ENCODE results near the gene CAMK2G.
"Not testable (repeated sequence)": the region's sequence is repeated elsewhere in the genome, so short reads cannot be mapped to it uniquely, and the experiment has no call there.

CAMK2G gene

DNA sequence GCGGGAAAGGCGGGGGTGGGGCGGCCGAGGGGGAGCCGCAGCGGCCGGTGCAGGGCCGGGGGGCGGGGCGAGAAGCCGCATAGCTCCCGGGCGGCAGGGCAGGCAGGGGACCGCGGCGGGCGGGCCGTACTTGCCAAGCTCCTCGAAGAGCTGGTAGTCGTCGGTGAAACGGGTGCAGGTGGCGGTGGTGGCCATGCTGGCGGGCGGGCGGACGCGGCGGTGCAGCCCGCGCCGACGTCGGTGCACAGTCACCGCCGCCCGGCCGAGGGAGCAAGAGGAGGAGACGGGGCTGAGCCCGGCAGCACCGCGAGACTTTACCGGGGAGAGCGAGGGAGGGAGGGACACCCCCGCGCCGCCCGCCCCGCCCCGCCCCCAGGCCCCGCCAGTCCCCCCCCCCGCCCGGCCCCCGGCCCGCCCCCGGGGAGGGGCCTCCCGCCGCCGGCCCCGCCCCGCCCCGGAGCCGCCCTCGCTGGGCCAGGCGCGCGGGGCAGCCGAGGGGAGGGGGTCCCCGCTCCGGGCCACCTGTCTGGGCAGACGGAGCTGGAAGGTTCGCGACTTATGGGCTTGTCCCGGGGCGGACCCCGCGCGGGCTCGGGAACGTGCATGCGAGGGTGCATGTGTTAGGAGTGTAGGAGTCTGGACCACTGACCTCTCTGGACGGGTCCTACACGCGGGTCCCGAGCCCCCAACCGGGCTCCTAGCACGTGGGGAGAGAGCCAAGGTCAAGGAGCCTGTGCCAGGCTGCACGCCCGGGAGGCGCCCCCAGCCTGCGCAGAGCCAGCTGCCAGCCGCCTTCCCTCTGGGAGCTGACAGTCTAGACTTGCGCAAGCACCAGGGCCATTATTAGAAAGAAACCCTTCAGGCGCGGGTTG, at the start of gene CAMK2G:
TSS of gene CAMK2G (minus strand) at position 289 of the 872 bp plus-strand sequence. CDS start at position 195, 94 bp downstream.
- DNase-seq (ENCODE audit: low read depth) = no peak

DNA sequence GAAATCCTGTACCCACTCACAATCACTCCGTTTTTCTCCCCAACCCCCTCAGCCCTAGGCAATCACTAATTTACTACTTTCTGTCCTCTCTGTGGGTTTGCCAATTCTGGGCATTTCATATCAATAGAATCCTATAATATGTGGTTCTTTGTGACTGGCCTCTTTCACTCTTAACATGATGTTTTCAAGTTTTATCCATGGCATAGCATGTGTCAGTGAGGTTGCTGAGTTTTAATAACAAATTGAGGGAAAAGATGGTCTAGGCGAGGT, 48.4 kb upstream of the CAMK2G start:
- no peak for DNase-seq (ENCODE audit: low read depth)

DNA sequence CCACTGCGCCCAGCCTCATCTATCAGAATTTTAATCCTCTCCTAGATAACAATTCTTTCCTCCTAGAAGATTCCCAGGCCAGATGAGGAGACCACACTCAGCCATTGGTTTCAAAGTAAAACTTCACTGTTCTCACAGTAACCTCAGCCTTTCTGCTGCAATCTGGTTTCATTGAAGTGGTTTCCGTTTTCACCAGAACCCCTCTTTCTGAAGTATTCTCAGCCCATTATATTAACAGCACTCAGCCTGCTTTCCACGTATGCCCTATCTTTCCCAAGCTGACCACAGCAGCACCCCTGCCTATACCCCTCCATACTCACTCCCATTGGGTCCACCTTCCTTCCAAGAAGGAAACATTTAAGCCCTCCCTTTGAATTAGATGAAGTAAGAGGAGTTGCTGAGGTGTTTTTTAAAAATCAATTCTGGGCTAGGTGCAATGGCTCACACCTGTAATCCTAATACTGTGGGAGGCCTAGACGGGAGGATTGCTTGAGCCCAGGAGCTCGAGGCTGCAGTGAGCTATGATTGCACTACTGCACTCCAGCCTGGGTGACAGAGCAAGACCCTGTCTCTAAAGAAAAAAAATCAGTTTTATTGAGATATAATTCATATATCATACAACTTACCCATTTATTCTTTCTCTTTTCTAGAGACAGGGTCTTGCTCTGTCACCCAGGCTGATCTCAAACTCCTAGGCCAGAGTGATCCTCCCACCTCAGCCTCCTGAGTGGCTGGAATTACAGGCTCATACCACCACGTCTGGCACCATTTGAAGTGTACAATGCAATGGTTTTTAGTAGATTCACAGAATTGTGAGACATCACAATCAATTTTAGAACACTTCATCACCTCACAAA, 47.9 kb upstream of the CAMK2G start:
- DNase-seq (ENCODE audit: low read depth) = no peak

DNA sequence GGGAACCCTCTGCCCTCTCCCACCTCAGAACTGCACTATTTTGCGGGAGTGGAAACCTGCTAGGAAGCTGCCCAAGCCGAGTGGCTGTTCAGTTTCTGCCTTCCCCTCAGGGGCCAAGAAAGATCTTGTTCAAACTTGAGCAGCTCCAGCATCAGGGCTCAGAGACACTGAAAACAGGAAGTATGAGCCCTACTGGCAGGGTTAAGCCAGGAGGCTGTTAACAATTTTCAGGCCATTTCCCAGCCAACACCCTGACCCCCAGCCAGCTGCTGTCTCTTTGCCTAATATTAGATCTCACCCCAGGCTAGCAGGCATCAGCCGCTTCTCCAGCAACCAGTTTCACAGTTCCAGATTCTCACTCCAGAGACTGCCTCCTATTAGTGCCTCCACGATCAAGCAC, 45.7 kb upstream of the CAMK2G start:
- no peak for DNase-seq (ENCODE audit: low read depth)

DNA sequence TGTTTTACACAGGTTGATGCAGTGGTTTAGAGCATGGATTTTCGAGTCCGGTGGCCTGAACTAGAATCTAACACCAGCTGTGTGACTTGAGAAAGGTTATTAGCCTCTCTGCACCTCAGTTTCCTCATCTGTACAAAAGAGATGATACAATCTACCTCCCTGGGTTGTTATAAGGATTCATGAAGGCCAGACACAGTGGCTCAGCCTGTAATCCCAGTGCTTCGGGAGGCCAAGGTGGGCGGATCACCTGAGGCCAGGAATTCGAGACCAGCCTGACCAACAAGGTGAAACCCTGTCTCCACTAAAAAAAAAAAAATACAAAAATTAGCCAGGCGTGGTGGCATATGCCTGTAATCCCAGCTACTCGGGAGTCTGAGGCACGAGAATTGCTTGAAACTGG, 45.1 kb upstream of the CAMK2G start:
- DNase-seq (ENCODE audit: low read depth) = not testable (repeated sequence)

DNA sequence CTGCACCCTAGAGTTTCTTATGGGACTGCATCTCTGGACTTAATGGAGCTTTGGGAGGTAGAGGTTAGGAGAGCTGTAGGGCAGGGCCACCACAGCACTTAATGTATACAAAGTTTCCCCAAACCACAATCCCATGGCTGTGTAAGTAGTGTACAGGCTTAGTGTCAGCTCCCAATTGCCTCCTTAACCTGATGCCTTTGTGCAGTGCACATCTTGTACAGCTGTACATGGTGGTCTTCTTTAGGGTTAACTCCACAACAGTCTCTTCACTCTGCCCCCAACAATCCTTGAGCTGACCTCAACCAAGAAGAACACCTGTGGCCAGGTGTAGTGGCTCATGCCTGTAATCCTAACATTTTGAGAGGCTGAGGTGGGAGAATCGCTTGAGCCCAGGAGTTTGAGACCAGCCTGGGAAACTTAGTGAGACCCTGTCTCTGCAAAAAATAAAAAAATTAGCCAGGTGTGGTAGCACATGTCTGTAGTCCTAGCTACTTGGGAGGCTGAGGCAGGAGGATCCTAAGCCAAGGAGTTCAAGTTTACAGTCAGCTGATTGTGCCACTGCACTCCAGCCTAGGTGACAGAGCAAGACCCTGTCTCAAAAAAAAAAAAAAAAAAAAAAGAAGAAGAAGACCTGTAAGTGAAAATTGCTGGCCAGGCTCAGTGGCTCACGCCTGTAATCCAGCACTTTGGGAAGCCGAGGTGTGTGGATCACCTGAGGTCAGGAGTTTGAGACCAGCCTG, 43.4 kb upstream of the CAMK2G start:
- DNase-seq (ENCODE audit: low read depth) = no peak

- no peak for DNase-seq (ENCODE audit: low read depth)
Measured at GRCh38 chr10:73916761-73917470, 42.6 kb upstream of the CAMK2G start.

GRCh38 chr10:73915206-73915851, 41.0 kb upstream of the CAMK2G start:
- DNase-seq (ENCODE audit: low read depth) = no peak

DNA sequence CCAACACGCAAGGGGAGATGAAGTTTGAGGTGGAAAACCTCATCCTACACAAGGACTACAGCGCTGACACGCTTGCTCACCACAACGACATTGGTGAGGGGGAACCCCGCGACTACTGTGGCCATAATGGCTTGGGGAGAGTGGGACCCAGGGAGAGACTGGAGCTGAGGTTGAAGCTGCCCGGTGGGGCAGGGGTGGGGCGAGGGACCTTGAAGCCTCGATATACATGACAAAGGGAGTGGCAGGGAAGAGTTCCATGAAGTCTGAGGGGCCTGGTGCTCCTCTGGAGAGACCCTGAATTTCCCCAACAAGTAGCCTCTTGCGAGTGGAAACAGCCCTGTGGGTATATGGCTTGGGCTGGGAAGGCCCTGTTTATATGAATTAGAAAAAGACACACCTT, 39.7 kb upstream of the CAMK2G start:
- DNase-seq (ENCODE audit: low read depth) = no peak

- no peak for DNase-seq (ENCODE audit: low read depth)
Measured at GRCh38 chr10:73911553-73912004, 37.2 kb upstream of the CAMK2G start.

DNA sequence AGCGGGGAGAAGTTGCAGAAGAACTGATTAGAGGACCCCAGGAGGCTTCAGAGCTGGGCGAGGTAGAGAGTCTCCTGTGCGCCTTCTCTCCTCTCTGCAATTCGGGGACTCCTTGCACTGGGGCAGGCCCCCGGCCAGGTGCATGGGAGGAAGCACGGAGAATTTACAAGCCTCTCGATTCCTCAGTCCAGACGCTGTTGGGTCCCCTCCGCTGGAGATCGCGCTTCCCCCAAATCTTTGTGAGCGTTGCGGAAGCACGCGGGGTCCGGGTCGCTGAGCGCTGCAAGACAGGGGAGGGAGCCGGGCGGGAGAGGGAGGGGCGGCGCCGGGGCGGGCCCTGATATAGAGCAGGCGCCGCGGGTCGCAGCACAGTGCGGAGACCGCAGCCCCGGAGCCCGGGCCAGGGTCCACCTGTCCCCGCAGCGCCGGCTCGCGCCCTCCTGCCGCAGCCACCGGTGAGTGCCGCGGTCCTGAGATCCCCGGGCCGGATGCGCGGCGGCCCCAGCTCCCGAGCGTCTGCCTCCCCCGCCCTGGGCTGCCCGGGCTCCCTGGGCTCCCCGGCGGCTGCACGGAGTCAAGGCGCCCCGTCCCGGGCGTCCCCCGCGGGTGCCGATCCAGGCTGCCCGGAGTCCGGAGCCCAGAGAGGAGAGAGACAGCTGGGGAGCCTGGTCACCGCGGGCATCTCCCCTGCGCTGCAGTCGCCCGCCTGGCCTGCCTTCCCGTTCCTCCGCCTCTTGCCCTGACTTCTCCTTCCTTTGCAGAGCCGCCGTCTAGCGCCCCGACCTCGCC, 36.6 kb upstream of the CAMK2G start, which contains the start of gene PLAU:
TSS of gene PLAU (plus strand) at position 369 of the 789 bp plus-strand sequence. CDS start 424 bp downstream, outside the sequence.
- DNase-seq (ENCODE audit: low read depth) = no peak

DNA sequence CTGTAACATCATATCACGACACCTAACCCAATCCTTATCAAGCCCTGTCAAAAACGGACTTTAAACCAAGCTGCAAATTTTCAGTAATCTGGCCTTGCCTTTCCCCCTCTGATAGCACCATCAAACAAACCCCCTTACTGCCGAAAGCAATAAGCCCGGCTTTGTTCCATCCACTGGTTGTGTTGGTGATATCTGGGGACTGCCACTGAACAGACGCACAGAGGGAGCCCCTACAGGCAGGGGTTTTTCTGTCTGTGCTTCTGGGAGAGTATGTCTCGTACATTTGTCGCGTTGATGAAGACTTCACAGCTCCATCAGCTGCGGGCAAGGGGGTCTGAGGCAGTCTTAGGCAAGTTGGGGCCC, 36.0 kb upstream of the CAMK2G start:
- no peak for DNase-seq (ENCODE audit: low read depth)

DNA sequence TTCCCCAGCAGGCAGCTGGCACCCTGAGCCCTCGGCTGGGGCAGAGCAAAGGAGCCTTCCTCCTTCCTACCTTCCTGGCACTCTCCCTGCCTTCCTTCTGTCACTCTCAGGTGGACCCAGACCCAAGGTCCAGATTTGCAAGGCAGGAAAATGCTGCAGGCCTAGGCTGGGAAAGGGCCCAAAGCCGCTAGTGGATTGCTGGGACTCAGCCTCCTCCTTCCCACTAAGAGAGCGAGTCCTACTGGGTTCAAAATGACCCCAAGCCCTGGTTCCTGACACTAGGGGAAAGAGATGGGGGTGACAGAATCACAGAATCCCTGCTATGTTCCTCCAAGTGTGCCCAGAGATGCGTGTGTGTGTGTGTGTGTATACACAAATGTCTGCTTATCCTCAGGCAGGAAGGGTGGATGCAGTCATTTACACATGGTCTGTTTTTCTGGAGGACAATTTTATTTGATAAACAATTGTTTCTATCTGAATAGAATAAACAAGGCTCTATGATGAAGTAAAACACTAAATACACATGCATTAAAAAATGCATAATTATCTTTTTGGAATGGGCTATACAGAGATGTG, 35.3 kb upstream of the CAMK2G start:
- DNase-seq (ENCODE audit: low read depth) = no peak

DNA sequence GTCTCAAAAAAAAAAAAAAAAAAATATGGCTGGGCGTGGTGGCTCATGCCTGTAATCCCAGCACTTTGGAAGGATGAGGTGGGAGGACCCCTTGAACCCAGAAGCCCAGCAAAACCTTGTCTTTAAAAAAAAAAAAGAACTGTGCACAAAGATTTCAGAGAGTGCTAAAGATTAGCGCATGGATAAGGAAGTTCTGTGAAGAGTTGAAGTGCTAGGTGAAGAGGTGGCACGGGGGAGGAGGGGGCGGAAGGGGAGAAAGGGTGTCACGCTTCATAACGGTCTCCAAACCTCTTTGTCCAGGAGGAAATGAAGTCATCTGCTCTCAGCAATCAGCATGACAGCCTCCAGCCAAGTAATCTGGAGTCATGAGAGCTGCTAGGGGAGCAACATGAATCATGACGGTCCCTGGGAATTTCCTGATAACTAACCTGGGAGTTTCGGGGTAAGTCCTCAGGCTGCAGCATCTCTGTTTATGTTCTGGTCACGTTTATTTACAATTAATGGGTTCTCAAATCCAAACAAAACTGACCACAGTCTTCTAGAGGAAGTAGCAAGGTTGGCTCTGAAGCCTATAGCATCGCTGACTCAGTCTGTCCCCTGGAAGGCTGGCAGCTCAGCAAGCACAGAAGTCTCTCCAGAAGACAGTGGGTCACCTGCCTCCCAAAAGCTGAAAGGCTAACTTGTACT, 34.6 kb upstream of the CAMK2G start:
- peak; percentile 93 for DNase-seq (ENCODE audit: low read depth)

DNA sequence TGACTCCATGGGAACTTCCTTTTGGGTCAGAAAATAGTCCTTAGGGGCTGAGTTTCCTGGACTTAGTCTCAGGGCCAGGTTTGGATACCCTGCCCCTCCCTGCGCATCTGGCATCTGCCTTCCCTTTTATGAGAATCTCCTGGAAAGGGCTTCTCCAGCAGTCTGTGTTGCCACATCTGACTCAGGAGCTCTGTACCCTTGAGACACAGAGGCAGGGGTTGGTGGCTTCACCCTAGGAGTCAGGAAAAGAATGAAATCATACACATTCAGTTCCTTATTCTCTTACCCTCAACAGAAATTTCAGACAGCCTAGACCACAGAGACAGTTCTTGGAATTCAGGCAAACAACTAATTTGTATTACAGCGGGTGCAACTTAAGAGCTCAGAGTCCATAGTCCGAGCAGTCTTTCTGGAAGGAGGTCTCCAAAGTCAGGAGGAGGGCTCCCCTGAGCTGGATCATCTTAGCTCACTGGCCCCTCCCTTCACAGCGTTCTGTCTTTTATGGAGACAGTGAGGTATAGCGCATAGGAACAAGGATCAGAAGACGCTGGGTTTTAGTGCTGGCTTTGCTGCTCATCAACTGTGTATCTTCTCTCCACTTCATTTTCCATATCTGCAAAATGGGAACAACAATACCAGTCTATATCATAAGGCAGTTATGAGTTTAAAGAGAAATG, 33.6 kb upstream of the CAMK2G start:
- no peak for DNase-seq (ENCODE audit: low read depth)

DNA sequence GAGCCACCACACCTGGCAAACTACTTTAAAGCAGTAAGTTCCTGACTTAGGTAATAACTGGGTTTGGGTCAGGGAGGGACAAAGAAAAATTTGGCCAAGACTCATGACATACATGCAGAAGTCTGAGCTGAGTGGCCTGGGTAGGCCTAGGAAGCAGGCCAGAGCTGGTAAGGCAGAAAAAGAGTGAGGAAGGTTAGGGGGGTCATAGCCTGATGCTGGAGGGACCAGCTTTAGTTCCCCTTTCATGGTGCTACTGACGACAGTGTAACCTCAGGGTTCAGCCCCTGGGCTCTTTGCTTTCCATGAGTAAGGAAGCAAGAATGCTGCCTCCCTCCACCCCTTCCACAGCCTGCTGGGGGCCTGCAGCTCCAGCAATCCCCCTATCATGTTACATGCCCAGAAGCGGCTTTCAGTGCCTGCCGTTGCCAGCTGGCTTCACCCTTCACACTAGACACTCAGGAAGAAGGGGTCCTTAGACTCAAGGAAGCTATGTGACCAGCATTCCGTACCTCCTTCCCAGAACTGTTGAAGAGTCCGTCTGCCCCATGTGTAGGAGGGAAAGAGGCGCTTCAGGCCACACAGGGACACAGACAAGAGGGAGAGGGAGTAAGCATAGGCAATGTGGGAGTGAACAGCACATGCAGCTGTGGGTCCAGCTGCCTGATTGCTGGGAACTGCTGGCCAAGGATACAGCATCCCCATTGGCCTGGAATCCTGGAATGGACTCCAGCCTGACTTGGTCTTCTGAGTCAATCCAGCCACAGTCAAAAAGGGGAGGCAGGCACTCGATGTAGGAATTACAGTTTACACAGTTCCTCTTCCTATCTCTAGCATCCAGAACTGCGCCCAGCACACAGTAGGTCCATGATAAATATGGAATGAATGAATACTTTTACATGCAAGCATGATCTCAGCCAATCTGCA, 32.4 kb upstream of the CAMK2G start:
- peak; percentile 93 for DNase-seq (ENCODE audit: low read depth)

- no peak for DNase-seq (ENCODE audit: low read depth)
Measured at GRCh38 chr10:73905256-73906020, 31.1 kb upstream of the CAMK2G start.

All from non-pigmented ciliary epithelial cell (primary cell).